WI38 (cell line): ENCODE measurements around the gene CSPG4.

ENCODE experiments used
- H3K4me3 ChIP-seq: 2 replicates; pipeline ENCODE4 v1.5.1; 2011; ENCODE audit warnings: low read depth, mild to moderate bottlenecking, control low read depth, low read length
- CTCF ChIP-seq: IDR thresholded peaks from 2 replicates; pipeline ENCODE4 v1.5.1; 2012; ENCODE audit warnings: low read depth, mild to moderate bottlenecking, control low read depth, low read length

The CSPG4 gene

GRCh38 chr15:75625542-75626347 lies 86.9 kb downstream of the CSPG4 start, which contains the start of gene SNUPN:
Gene SNUPN (minus strand): TSS chr15:75625725. CDS start chr15:75621051, 4,674 bp downstream.
- peak within 1 kb of the TSS; percentile 86 for H3K4me3 ChIP-seq
- no peak for TF ChIP-seq CTCF
